GM12892 (cell line): ENCODE results near the gene GDAP1L1.

Source experiments
- POLR2AphosphoS5 ChIP-seq: IDR thresholded peaks from 2 replicates; pipeline ENCODE4 v1.6.1; 2011; ENCODE audit warnings: low read depth, low read length, control low read depth
- TAF1 ChIP-seq: IDR thresholded peaks from 2 replicates; pipeline ENCODE4 v1.6.1; 2011; ENCODE audit warnings: low read depth, mild to moderate bottlenecking, control low read depth, low read length, borderline replicate concordance

DNA sequence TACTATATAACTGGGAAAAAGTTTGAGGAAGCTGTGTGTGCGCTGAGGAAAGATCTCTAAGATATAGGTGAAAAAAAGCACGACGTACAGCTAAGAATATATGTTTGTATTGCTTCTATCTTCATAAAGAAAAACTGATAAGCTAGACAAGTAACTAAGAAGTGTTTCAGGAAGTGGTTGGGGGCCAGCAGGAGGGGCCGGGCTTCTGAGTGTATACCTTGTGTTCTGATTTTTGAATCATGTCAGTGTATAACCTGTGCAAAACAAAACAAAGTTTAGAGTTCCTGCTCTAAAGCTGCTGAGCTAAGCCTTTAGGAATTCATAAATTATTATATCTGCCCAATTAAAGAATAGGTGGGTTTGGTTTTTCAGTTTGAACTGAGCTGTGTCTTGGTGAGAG is 28.7 kb upstream of the GDAP1L1 start:
- TF ChIP-seq TAF1 (no peak), POLR2AphosphoS5 (no peak)
